B cell (primary cell): ENCODE results near the gene YIPF4. TPM values are rescaled to one million over a fixed set of nuclear protein-coding genes. Genes with fewer than 3 reads are reported as not detected.

Experiments used
- ATAC-seq: fragments of 200-7000 bp; cut with Tn5 transposase; one replicate; pipeline ENCODE4 v1.10.0; 2021; ENCODE audit warnings: low read depth, mild to moderate bottlenecking, moderate number of reproducible peaks, moderate library complexity
- CTCF ChIA-PET: fragments of 350-600 bp; sonication (Branson Sonifier 250); formaldehyde crosslinking; loops from one replicate; lab custom pipeline; 2021; ENCODE audit warnings: antibody characterized with exemption, inconsistent platforms; lab: Charles Lee
- POLR2A ChIA-PET: fragments of 350-600 bp; sonication (Branson Sonifier 250); formaldehyde crosslinking; loops from one replicate; lab custom pipeline; 2021; ENCODE audit warnings: antibody characterized with exemption; lab: Charles Lee
- DNase-seq: peaks from one replicate; pipeline ENCODE4 v3.0.0; 2013
- H2AFZ ChIP-seq: 2 replicates; pipeline ENCODE4 v1.6.1; 2012; ENCODE audit warnings: mild to moderate bottlenecking, low read depth, low read length; ENCODE audit not compliant: insufficient read depth, poor library complexity, severe bottlenecking
- H3K27ac ChIP-seq, 2 donors: 1 replicate in 1 of 2; 2 replicates in 1 of 2; pipeline ENCODE4 v1.5.1; 2012 to 2013; ENCODE audit warnings: low read length in 2 of 2, mild to moderate bottlenecking in 2 of 2, moderate library complexity in 1 of 2
- H3K27me3 ChIP-seq, 4 experiments: fragments of 200-600 bp in 1 of 4; sonication (generic) in 1 of 4; replicated peaks in 1 of 4; 1 replicate in 2 of 4; 2 replicates in 2 of 4; pipeline versions ENCODE4 v1.6.1 to v1.7.0; 2013 to 2016; ENCODE audit warnings: low read length in 3 of 4, mild to moderate bottlenecking in 2 of 4, mixed read lengths in 1 of 4, moderate library complexity in 1 of 4; ENCODE audit not compliant: insufficient read depth in 4 of 4, control insufficient read depth in 3 of 4; ENCODE audit errors: control extremely low read depth in 1 of 4
- H3K36me3 ChIP-seq, 2 experiments: replicated peaks in 1 of 2; 1 replicate in 1 of 2; 2 replicates in 1 of 2; pipeline versions ENCODE4 v1.6.1 to v1.7.1; 2013; ENCODE audit warnings: low read length in 1 of 2; ENCODE audit not compliant: insufficient read depth in 2 of 2, control insufficient read depth in 1 of 2; ENCODE audit errors: control extremely low read depth in 1 of 2, extremely low read depth in 1 of 2
- H3K4me1 ChIP-seq, 2 donors: fragments of 200-600 bp in 1 of 2; sonication (generic) in 1 of 2; 1 replicate in 1 of 2; 2 replicates in 1 of 2; pipeline versions ENCODE4 v1.5.1 to v1.6.1; 2013 to 2017; ENCODE audit warnings: low read length in 2 of 2; ENCODE audit not compliant: control insufficient read depth in 2 of 2, insufficient read depth in 2 of 2
- H3K4me2 ChIP-seq: replicated peaks from 2 replicates; pipeline ENCODE3; 2012; ENCODE audit warnings: mild to moderate bottlenecking, low read depth, low read length; ENCODE audit not compliant: poor library complexity, severe bottlenecking
- H3K4me3 ChIP-seq, 5 experiments: fragments of 200-600 bp in 1 of 5; sonication (generic) in 1 of 5; 1 replicate in 3 of 5; 2 replicates in 2 of 5; pipeline versions ENCODE4 v1.5.1 to v1.7.0; 2011 to 2016; ENCODE audit warnings: low read length in 4 of 5, mild to moderate bottlenecking in 4 of 5, low read depth in 2 of 5, control low read depth in 1 of 5, moderate library complexity in 1 of 5; ENCODE audit not compliant: insufficient read depth in 1 of 5; ENCODE audit errors: control extremely low read depth in 1 of 5, extremely low read depth in 1 of 5
- H3K79me2 ChIP-seq: fragments of 200-600 bp; sonication (generic); one replicate; pipeline ENCODE4 v1.6.0; 2016; ENCODE audit warnings: low read length; ENCODE audit not compliant: control insufficient read depth, insufficient read depth
- H3K9ac ChIP-seq: fragments of 200-600 bp; sonication (generic); 2 replicates; pipeline ENCODE4 v1.6.1; 2017; ENCODE audit warnings: mild to moderate bottlenecking, low read length, moderate library complexity
- H3K9me3 ChIP-seq, 3 donors: one replicate each; pipeline versions ENCODE4 v1.6.1 to v1.7.1; 2013; ENCODE audit warnings: low read length in 2 of 3; ENCODE audit not compliant: control insufficient read depth in 2 of 3, insufficient read depth in 1 of 3; ENCODE audit errors: control extremely low read depth in 1 of 3
- H4K20me1 ChIP-seq: 2 replicates; pipeline ENCODE4 v1.6.0; 2012; ENCODE audit warnings: mild to moderate bottlenecking, low read length; ENCODE audit not compliant: insufficient read depth, control insufficient read depth, poor library complexity, severe bottlenecking
- H3K27ac Mint-ChIP-seq: one replicate; pipeline ENCODE4 v1.8.0; 2021; ENCODE audit warnings: mixed read lengths
- H3K27me3 Mint-ChIP-seq: one replicate; pipeline ENCODE4 v1.8.0; 2021; ENCODE audit warnings: mixed read lengths
- H3K4me1 Mint-ChIP-seq: one replicate; pipeline ENCODE4 v1.8.0; 2021; ENCODE audit warnings: mixed read lengths
- H3K4me3 Mint-ChIP-seq: one replicate; pipeline ENCODE4 v1.8.0; 2021; ENCODE audit warnings: mixed read lengths
- H3K9me3 Mint-ChIP-seq: one replicate; pipeline ENCODE4 v1.8.0; 2022; ENCODE audit warnings: mixed read lengths; ENCODE audit not compliant: insufficient read depth
- CTCF ChIP-seq: fragments of 200-600 bp; IDR thresholded peaks from one replicate; pipeline ENCODE4 v1.8.0; 2022; ENCODE audit warnings: antibody characterized with exemption, mild to moderate bottlenecking
- EZH2 ChIP-seq: IDR thresholded peaks from 2 replicates; pipeline ENCODE4 v1.6.1; 2012; ENCODE audit warnings: borderline replicate concordance, low read depth, mild to moderate bottlenecking, moderate library complexity, low read length; ENCODE audit not compliant: insufficient read depth, poor library complexity, severe bottlenecking
- WGBS: methylation state at CpG from one replicate; pipeline ENCODE4 v1.1.5; 2013; ENCODE audit warnings: missing lambda C conversion rate; ENCODE audit not compliant: insufficient coverage; 5-methylcytosine and 5-hydroxymethylcytosine counted together
- intact Hi-C: fragments of 100-400 bp; cut with micrococcal nuclease; formaldehyde crosslinking; loops from one replicate; pipeline ENCODE4 v1.10.0; 2022
- polyA plus RNA-seq: library from polyadenylated mRNA; depleted of rRNA; stranded (reverse); fragments of >200 nt; gene quantifications from 2 replicates; pipeline ENCODE4 v1.2.3, GENCODE V29; 2012
- total RNA-seq, 2 donors: library from RNA; stranded (reverse); fragments of 120-200 nt in 1 of 2; gene quantifications; 1 replicate in 1 of 2; 2 replicates in 1 of 2; pipeline versions ENCODE4 v1.2.3 to v1.2.4, GENCODE V29; 2013 to 2022

Gene YIPF4
- total and polyA plus RNA-seq, 2 donors (not counting 1 experiment from before 2014, with no cell fraction given): 3.4 to 42.4 TPM

- Histone ChIP-seq H3K27ac (no peak overlapping the region), H3K36me3 (peaks cover 2 to 6% of the 10 kb centered on the region in 2 experiments), H3K79me2 (no peaks in the 10 kb centered on the region), H3K4me2 (no peak overlapping the region), H3K27me3 (no peaks in the 10 kb centered on the region), H3K4me1 (no peaks in the 10 kb centered on the region), H3K4me3 (no peak overlapping the region), H3K9me3 (no peaks in the 10 kb centered on the region), H4K20me1 (no peaks in the 10 kb centered on the region), H2AFZ (no peak overlapping the region), H3K9ac (no peak overlapping the region)
- no peak for TF ChIP-seq CTCF
- no peak for TF ChIP-seq EZH2
- POLR2A ChIA-PET: no interaction called here
- Mint-ChIP-seq H3K9me3 (no peaks in the 10 kb centered on the region), H3K27me3 (no peaks in the 10 kb centered on the region), H3K27ac (no peak overlapping the region), H3K4me3 (no peak overlapping the region), H3K4me1 (no peaks in the 10 kb centered on the region)
- intact Hi-C loops: no loop called here
- no peak for DNase-seq
- no peak for ATAC-seq
- 95% methylated on average over 5 of the region's 5 CpGs for WGBS
- CTCF ChIA-PET: no interaction called here
Observed at GRCh38 chr2:32235315-32235714, 42.4 kb upstream of the YIPF4 start.

GRCh38 chr2:32237488-32237887 lies 40.2 kb upstream of the YIPF4 start:
- Histone ChIP-seq H3K4me1 (no peaks in the 10 kb centered on the region), H3K9ac (no peak overlapping the region), H3K79me2 (no peaks in the 10 kb centered on the region), H4K20me1 (no peaks in the 10 kb centered on the region), H3K36me3 (peaks cover 2 to 6% of the 10 kb centered on the region in 2 experiments), H3K27me3 (no peaks in the 10 kb centered on the region), H2AFZ (no peak overlapping the region), H3K27ac (no peak overlapping the region), H3K9me3 (no peaks in the 10 kb centered on the region), H3K4me3 (no peak overlapping the region), H3K4me2 (no peak overlapping the region)
- intact Hi-C loops: no loop called here
- ATAC-seq (no peak), DNase-seq (no peak)
- ChIA-PET CTCF (no interaction called here), POLR2A (no interaction called here)
- H3K4me3 Mint-ChIP-seq: no peak overlapping the region
- H3K9me3 Mint-ChIP-seq: no peaks in the 10 kb centered on the region
- no peak overlapping the region for H3K27ac Mint-ChIP-seq
- TF ChIP-seq CTCF (no peak), EZH2 (no peak)
- H3K4me1 Mint-ChIP-seq: no peaks in the 10 kb centered on the region
- no peaks in the 10 kb centered on the region for H3K27me3 Mint-ChIP-seq
- no CpG with 5 or more reads among the region's 2 CpGs for WGBS
